ENCODE data around the gene KRT35. TPM values are rescaled to one million over a fixed set of nuclear protein-coding genes. Genes with fewer than 3 reads are reported as not detected.
A peak's percentile ranks its signal among the peaks of the same experiment; 100 is the strongest.

The KRT35 gene
- total and polyA plus RNA-seq, 2 donors (not counting 3 experiments of a cell fraction or from before 2014, with no cell fraction given), result not detected

DNA sequence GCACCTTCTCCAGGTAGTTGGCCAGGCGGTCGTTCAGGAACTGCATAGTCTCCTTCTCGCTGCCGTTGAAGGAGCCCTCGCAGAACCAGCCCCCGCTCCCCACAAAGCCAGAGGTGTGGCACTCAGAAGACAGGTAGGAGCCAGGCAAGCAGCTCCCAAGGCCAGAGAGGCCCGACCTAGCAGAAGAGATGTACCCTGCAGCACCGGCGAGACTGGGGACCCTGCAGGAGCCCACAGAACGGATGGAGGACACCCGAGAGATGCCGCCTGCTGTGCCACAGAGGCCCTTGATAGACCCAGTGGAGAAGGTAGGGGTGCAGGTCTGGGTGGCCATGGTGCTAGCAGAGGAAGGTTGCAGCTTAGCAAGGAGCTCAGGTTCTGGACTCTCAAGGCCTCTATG is 8.6 kb upstream of the KRT35 start, which contains the start of gene KRT36:
Gene KRT36 (minus strand): TSS at position 380 of the 400 bp plus-strand sequence. CDS start 46 bp downstream, at position 334.
- Histone ChIP-seq H3K27me3 (ENCODE audit: control insufficient read depth in 2 of 2, insufficient read depth in 2 of 2, low read length in 2 of 2) (no peaks in the 10 kb centered on the region), H3K4me2 (ENCODE audit: insufficient read depth, low read length) (no peak within 1 kb of the TSS), H3K9me3 (replicated peaks; ENCODE audit: control insufficient read depth, insufficient read depth, low read length) (no peaks in the 10 kb centered on the region), H3K9me1 (replicated peaks; ENCODE audit: control insufficient read depth, extremely low read depth, insufficient read depth, low read length) (no peaks in the 10 kb centered on the region), H3K9ac (replicated peaks; ENCODE audit: extremely low read depth, insufficient read depth, low read length) (no peak within 1 kb of the TSS), H3K4me1 (ENCODE audit: control insufficient read depth, extremely low read depth, insufficient read depth, low read length) (peaks cover 18% of the 10 kb centered on the region), H3K36me3 (ENCODE audit: control insufficient read depth in 2 of 2, extremely low read depth in 1 of 2, insufficient read depth in 2 of 2, low read length in 2 of 2) (no peaks in the 10 kb centered on the region), H3K4me3 (replicated peaks in 1 of 3; ENCODE audit: insufficient read depth in 1 of 3, low read depth in 1 of 3, low read length in 3 of 3) (no peak within 1 kb of the TSS), H2AFZ (ENCODE audit: low read depth, low read length) (peak within 1 kb of the TSS; percentile 26), H3K27ac (ENCODE audit: insufficient read depth, low read depth, low read length) (no peak within 1 kb of the TSS), H3K79me2 (ENCODE audit: control insufficient read depth, insufficient read depth, low read length) (no peaks in the 10 kb centered on the region), H4K20me1 (replicated peaks; ENCODE audit: control insufficient read depth, extremely low read depth, insufficient read depth, low read length) (no peaks in the 10 kb centered on the region)
- POLR2A ChIA-PET, result no interaction called here
- no peak for DNase-seq (ENCODE audit: low read depth, low spot score)
- CTCF ChIA-PET, result interaction anchor here (1.0 to 22.3 kb wide), 4 partner anchors 61 to 580 kb away, joined by 3 to 350 read pairs (median 30); no protein-coding TSS in a partner anchor
- intact Hi-C loops (cut with micrococcal nuclease) (no loop called here), dilution Hi-C loops (cut with MboI; ENCODE audit: extremely low pct_ligation_motif_present, low sequenced_read_pairs) (no loop called here)
- no peak for FAIRE-seq
- no TSS peak for BruUV-seq (replicated peaks)
- TF ChIP-seq JUN (IDR thresholded peaks at IDR 0.05; ENCODE audit: borderline replicate concordance, insufficient read depth, insufficient read length, low read depth), result no peak
- TF ChIP-seq, protein P1, sequence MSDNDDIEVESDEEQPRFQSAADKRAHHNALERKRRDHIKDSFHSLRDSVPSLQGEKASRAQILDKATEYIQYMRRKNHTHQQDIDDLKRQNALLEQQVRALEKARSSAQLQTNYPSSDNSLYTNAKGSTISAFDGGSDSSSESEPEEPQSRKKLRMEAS (IDR thresholded peaks at IDR 0.05; ENCODE audit: insufficient read depth, insufficient read length), result no peak
- TF ChIP-seq EZH2 (IDR thresholded peaks at IDR 0.05; ENCODE audit: borderline replicate concordance, low read depth, low read length, severe bottlenecking), result no peak
- TF ChIP-seq GATA2 (IDR thresholded peaks at IDR 0.05; ENCODE audit: insufficient read depth, insufficient read length, low read depth, low read length), result no peak
- no peak for TF ChIP-seq POLR2A (IDR thresholded peaks at IDR 0.05; ENCODE audit: low read depth, low read length)
- TF ChIP-seq POLR2AphosphoS5 (IDR thresholded peaks at IDR 0.05; ENCODE audit: insufficient read depth, low read depth, low read length), result no peak
- TF ChIP-seq MYC (IDR thresholded peaks at IDR 0.05; ENCODE audit: low read depth, low read length), result no peak
- no peak for TF ChIP-seq FOS (IDR thresholded peaks at IDR 0.05; ENCODE audit: borderline replicate concordance, insufficient read depth, low read length)
- TF ChIP-seq, protein P2, sequence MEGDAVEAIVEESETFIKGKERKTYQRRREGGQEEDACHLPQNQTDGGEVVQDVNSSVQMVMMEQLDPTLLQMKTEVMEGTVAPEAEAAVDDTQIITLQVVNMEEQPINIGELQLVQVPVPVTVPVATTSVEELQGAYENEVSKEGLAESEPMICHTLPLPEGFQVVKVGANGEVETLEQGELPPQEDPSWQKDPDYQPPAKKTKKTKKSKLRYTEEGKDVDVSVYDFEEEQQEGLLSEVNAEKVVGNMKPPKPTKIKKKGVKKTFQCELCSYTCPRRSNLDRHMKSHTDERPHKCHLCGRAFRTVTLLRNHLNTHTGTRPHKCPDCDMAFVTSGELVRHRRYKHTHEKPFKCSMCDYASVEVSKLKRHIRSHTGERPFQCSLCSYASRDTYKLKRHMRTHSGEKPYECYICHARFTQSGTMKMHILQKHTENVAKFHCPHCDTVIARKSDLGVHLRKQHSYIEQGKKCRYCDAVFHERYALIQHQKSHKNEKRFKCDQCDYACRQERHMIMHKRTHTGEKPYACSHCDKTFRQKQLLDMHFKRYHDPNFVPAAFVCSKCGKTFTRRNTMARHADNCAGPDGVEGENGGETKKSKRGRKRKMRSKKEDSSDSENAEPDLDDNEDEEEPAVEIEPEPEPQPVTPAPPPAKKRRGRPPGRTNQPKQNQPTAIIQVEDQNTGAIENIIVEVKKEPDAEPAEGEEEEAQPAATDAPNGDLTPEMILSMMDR (IDR thresholded peaks at IDR 0.05; ENCODE audit: extremely low read depth in 1 of 2, insufficient read depth in 1 of 2, low read depth in 1 of 2, low read length in 2 of 2), result no peak
